Keratinocyte (primary cell): ENCODE data around the gene RGS18.

ENCODE experiments used
- CTCF ChIP-seq, 3 experiments: IDR thresholded peaks in 1 of 3; conservative IDR thresholded peaks in 1 of 3; optimal IDR thresholded peaks in 1 of 3; 2 replicates in 2 of 3; 3 replicates in 1 of 3; pipeline versions ENCODE3 to v1.5.1; 2011; ENCODE audit warnings: low read length in 3 of 3, mild to moderate bottlenecking in 3 of 3, moderate library complexity in 2 of 3, control low read depth in 1 of 3, inconsistent platforms in 1 of 3; ENCODE audit not compliant: insufficient read depth in 2 of 3; ENCODE audit errors: extremely low read depth in 1 of 3
- EZH2 ChIP-seq: IDR thresholded peaks from one replicate; pipeline ENCODE4 v1.6.1; 2012; ENCODE audit warnings: inconsistent platforms, mild to moderate bottlenecking, low read length, moderate library complexity

GRCh38 chr1:192130175-192130574, 28.1 kb upstream of the RGS18 start:
- TF ChIP-seq CTCF (optimal IDR thresholded peaks at IDR 0.05 in 1 of 3, IDR thresholded peaks at IDR 0.05 in 1 of 3, conservative IDR thresholded peaks at IDR 0.05 in 1 of 3; ENCODE audit: extremely low read depth in 1 of 3, insufficient read depth in 2 of 3, low read length in 3 of 3) (no peak), EZH2 (no peak)
